ENCODE data around the gene DDX20. TPM values are rescaled to one million over a fixed set of nuclear protein-coding genes. Genes with fewer than 3 reads are reported as not detected.

DDX20 gene
- total RNA-seq, 4 donors from 2014 or later = 9.5 to 19.9 (median 13.1) TPM

DNA sequence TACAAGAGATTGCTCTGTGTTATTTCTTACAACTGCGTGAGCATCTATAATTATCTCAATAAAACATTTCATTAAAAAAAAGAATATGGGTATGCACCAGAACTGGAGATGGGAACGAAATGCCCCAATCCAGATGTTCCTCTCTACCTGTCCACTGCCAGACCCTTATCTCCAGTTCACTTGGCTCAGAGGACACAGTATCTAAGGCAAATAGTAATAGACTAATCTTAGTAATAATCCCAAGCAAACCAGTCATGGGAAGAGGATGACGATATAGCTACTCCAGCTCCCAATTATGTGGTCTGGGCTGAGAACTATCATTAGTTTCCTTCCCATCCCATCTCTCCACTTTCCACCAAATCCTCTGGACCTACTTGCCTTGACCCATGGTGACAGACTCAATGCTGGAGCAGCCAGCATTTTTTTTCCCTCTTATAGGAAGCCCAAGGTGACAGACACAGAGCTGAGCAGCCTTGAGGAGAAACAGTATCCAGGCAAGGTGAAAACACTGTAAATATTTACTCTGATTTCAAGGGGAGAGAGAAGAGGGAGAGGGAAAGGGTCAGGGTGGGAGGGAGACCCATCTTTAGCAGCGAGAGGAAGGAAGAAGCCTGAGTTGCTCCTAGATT lies 28.7 kb downstream of the DDX20 start:
- Histone ChIP-seq H3K36me3 (peaks cover 7 to 31% (median 19%) of the 10 kb centered on the region in 4 donors), H3K4me3 (no peak overlapping the region), H3K9me3 (no peaks in the 10 kb centered on the region), H3K4me1 (peaks cover 0 to 6% (median 3%) of the 10 kb centered on the region in 4 donors), H3K27ac (replicated peaks in 1 of 4) (no peak overlapping the region), H3K27me3 (no peaks in the 10 kb centered on the region)
- 80% methylated on average over 4 of the region's 4 CpGs for WGBS
- peak; percentile 85 for DNase-seq (ENCODE audit: extremely low spot score)
- intact Hi-C loops (cut with DNase I) = loop anchor here (10.0 kb wide), 1 partner anchor 580 kb away; no protein-coding TSS in a partner anchor
- TF ChIP-seq POLR2A (IDR thresholded peaks at IDR 0.05; ENCODE audit: low read depth) (no peak), POLR2AphosphoS5 (IDR thresholded peaks at IDR 0.05) (no peak), CTCF (IDR thresholded peaks at IDR 0.05) (no peak), EP300 (IDR thresholded peaks at IDR 0.05) (no peak)

GRCh38 chr1:111786669-111787207 lies 31.0 kb downstream of the DDX20 start:
- no peak overlapping the region for H3K27ac ChIP-seq (replicated peaks in 1 of 4)
- peaks cover 0 to 22% (median 7%) of the 10 kb centered on the region in 4 donors for H3K36me3 ChIP-seq
- no peak for TF ChIP-seq POLR2AphosphoS5 (IDR thresholded peaks at IDR 0.05)
- no peak for TF ChIP-seq EP300 (IDR thresholded peaks at IDR 0.05)
- TF ChIP-seq CTCF (IDR thresholded peaks at IDR 0.05) = no peak
- no peak for TF ChIP-seq POLR2A (IDR thresholded peaks at IDR 0.05; ENCODE audit: low read depth)
- 80% methylated on average over 9 of the region's 9 CpGs for WGBS
- H3K4me1 ChIP-seq = peaks cover 0 to 14% (median 3%) of the 10 kb centered on the region in 4 donors
- no peaks in the 10 kb centered on the region for H3K9me3 ChIP-seq
- no peaks in the 10 kb centered on the region for H3K27me3 ChIP-seq
- peak; percentile 77 for DNase-seq (ENCODE audit: extremely low spot score)
- H3K4me3 ChIP-seq = no peak overlapping the region
- intact Hi-C loops (cut with DNase I) = loop anchor here (5.0 to 10.0 kb wide), 2 partner anchors 206 to 578 kb away; no protein-coding TSS in a partner anchor

- DNase-seq (ENCODE audit: extremely low spot score) = no peak
- H3K36me3 ChIP-seq = peaks cover 0 to 21% (median 7%) of the 10 kb centered on the region in 4 donors
- peak overlapping the region in 1 of 4 donors; percentile 28 for H3K27ac ChIP-seq (replicated peaks in 1 of 4)
- H3K4me1 ChIP-seq = peaks cover 0 to 14% (median 7%) of the 10 kb centered on the region in 4 donors
- H3K27me3 ChIP-seq = no peaks in the 10 kb centered on the region
- no peaks in the 10 kb centered on the region for H3K9me3 ChIP-seq
- intact Hi-C loops (cut with DNase I) = loop anchor here (5.0 to 10.0 kb wide), 2 partner anchors 203 to 576 kb away; no protein-coding TSS in a partner anchor
- TF ChIP-seq POLR2AphosphoS5 (IDR thresholded peaks at IDR 0.05) (no peak), POLR2A (IDR thresholded peaks at IDR 0.05; ENCODE audit: low read depth) (no peak), EP300 (IDR thresholded peaks at IDR 0.05) (no peak), CTCF (IDR thresholded peaks at IDR 0.05) (no peak)
- no peak overlapping the region for H3K4me3 ChIP-seq
- 56% methylated on average over 5 of the region's 5 CpGs for WGBS
Measured at GRCh38 chr1:111789142-111789541, 33.4 kb downstream of the DDX20 start.

GRCh38 chr1:111789666-111790316 lies 34.1 kb downstream of the DDX20 start:
- no peaks in the 10 kb centered on the region for H3K27me3 ChIP-seq
- no peaks in the 10 kb centered on the region for H3K9me3 ChIP-seq
- peak overlapping the region in 1 of 4 donors; percentile 28 for H3K27ac ChIP-seq (replicated peaks in 1 of 4)
- no peak for DNase-seq (ENCODE audit: extremely low spot score)
- peaks cover 0 to 14% (median 7%) of the 10 kb centered on the region in 4 donors for H3K4me1 ChIP-seq
- peaks cover 0 to 14% (median 7%) of the 10 kb centered on the region in 4 donors for H3K36me3 ChIP-seq
- TF ChIP-seq CTCF (IDR thresholded peaks at IDR 0.05) = peak; percentile 31 to 42 (median 34)
- no peak for TF ChIP-seq EP300 (IDR thresholded peaks at IDR 0.05)
- 83% methylated on average over 2 of the region's 2 CpGs for WGBS
- H3K4me3 ChIP-seq = no peak overlapping the region
- intact Hi-C loops (cut with DNase I) = loop anchor here (5.0 to 10.0 kb wide), 2 partner anchors 203 to 575 kb away; no protein-coding TSS in a partner anchor
